Measurements from ENCODE around the gene NDUFB7.

The NDUFB7 gene

DNA sequence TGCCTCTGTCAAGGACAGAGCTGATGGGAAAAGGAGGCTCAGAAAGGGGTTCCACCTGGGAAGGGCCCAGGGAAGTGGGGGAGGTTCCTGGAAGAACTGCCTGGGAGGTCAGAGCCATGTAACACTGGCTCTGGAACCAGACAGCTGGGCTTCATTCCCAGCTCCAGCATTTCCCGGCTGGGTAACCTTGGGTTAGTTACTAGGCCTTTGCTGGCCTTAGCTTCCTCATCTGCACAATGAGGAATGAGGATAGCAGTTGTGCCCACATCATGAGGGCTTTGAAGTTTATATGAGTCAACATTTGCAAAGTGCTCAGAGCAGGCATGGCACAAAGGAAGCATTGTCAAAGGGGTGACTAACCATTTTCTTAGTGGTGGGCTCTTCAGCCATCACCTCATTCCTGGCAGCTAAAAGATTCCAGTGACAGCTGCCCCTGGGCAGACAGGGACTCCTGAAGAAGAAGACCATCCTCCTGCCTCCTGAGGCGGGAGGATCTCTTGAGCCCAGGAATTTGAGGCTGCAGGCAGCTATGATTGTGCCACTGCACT, 51.9 kb downstream of the NDUFB7 start:
- FAIRE-seq: no peak

DNA sequence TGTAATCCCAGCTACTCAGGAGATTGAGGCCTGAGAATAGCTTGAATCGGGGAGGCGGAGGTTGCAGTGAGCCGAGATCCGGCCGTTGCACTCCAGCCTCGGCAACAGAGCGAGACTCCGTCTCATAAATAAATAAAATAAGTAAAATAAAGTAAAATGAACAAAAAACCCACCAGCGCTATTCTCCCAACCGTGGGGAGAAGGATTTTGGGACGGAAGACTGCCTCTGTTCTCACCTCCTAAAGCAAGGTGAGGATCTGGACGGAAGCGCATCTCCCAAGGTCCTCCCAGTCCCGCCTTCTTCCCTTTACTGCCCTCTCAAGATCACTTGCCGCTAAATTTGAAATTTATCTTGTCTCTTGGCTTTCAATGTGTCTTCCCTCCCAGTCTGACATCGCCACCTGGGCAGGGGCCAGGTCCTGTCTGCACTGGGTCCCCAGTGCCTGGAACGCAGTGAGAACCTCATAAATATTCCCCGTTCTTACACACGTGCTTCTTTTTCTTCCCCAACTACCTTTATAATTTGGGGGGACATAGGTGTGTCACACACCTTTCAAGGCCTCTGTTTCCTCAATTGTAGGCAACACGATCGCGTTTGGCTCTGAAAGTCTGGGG, 52.5 kb downstream of the NDUFB7 start:
- no peak for FAIRE-seq

- FAIRE-seq: no peak
These were observed 53.9 kb downstream of the NDUFB7 start, which contains the start of gene DNAJB1 for GRCh38 chr19:14517840-14518505. Gene DNAJB1, minus strand, starts transcription at chr19:14518397. Its CDS starts 48 bp downstream, at chr19:14518349.

GRCh38 chr19:14517446-14517839, 54.4 kb downstream of the NDUFB7 start:
- no peak for FAIRE-seq

- FAIRE-seq: no peak
These were observed 55.0 kb downstream of the NDUFB7 start for GRCh38 chr19:14516746-14517438.

All from endometrium (tissue), 2 donors.